DOHH2 (cell line): ENCODE measurements around the gene ZMYND8.

Experiments
- CTCF ChIP-seq: fragments of 200-600 bp; sonication (generic); IDR thresholded peaks from one replicate; pipeline ENCODE4 v1.5.1; 2014; ENCODE audit warnings: antibody characterized with exemption, mild to moderate bottlenecking, low read depth, low read length; ENCODE audit not compliant: poor library complexity, severe bottlenecking
- EZH2phosphoT487 ChIP-seq: fragments of 200-600 bp; sonication (generic); IDR thresholded peaks from 2 replicates; pipeline ENCODE4 v1.6.1; 2017; ENCODE audit warnings: borderline replicate concordance, mild to moderate bottlenecking, antibody characterized with exemption, low read length, moderate library complexity, mixed read lengths

GRCh38 chr20:47328129-47328528 is 28.4 kb downstream of the ZMYND8 start:
- TF ChIP-seq CTCF (no peak), EZH2phosphoT487 (no peak)
